ENCODE data around the gene NPFFR1. TPM values are rescaled to one million over a fixed set of nuclear protein-coding genes. Genes with fewer than 3 reads are reported as not detected.

The NPFFR1 gene
- total RNA-seq, 1 experiment from 2014 or later: 0.05 TPM

DNA sequence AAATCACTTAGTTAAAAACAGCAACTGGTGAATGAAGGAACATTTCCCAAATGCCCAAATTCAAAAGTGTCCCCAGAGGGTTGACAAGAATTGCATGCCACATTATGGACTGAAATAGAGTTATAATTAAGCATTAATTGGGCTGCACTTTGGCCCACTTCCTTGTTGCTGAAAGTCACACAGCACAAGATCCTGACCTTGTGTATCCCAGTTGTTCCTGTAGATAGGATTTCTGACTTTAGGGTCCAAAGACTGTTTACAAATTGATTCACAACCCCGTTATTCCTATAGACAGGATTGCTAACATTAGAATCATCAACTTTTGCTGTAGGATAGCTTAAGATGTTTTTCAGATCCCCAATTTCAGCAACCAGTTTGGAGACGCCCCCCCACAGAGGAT, 31.5 kb upstream of the NPFFR1 start:
- no peaks in the 10 kb centered on the region for H3K4me1 ChIP-seq (ENCODE audit: control insufficient read depth, insufficient read depth, low read length)
- no peaks in the 10 kb centered on the region for H3K9me3 ChIP-seq (ENCODE audit: control insufficient read depth, insufficient read depth, low read depth, low read length)
- intact Hi-C loops (cut with micrococcal nuclease; ENCODE audit: unreplicated experiment) (no loop called here), in situ Hi-C loops (cut with HindIII; ENCODE audit: low pct_unique_long_range_greater_than_20kb, low sequenced_read_pairs) (no loop called here)
- no peak overlapping the region for H3K27ac ChIP-seq (ENCODE audit: low read length)
- H3K4me3 ChIP-seq (ENCODE audit: low read depth in 2 of 2, low read length in 2 of 2): no peak overlapping the region
- no peaks in the 10 kb centered on the region for H3K36me3 ChIP-seq (ENCODE audit: control insufficient read depth, insufficient read depth, low read length)
- no peak for TF ChIP-seq SIN3A (IDR thresholded peaks at IDR 0.05; ENCODE audit: borderline replicate concordance, insufficient read depth, low read depth, low read length)
- TF ChIP-seq, protein P1, sequence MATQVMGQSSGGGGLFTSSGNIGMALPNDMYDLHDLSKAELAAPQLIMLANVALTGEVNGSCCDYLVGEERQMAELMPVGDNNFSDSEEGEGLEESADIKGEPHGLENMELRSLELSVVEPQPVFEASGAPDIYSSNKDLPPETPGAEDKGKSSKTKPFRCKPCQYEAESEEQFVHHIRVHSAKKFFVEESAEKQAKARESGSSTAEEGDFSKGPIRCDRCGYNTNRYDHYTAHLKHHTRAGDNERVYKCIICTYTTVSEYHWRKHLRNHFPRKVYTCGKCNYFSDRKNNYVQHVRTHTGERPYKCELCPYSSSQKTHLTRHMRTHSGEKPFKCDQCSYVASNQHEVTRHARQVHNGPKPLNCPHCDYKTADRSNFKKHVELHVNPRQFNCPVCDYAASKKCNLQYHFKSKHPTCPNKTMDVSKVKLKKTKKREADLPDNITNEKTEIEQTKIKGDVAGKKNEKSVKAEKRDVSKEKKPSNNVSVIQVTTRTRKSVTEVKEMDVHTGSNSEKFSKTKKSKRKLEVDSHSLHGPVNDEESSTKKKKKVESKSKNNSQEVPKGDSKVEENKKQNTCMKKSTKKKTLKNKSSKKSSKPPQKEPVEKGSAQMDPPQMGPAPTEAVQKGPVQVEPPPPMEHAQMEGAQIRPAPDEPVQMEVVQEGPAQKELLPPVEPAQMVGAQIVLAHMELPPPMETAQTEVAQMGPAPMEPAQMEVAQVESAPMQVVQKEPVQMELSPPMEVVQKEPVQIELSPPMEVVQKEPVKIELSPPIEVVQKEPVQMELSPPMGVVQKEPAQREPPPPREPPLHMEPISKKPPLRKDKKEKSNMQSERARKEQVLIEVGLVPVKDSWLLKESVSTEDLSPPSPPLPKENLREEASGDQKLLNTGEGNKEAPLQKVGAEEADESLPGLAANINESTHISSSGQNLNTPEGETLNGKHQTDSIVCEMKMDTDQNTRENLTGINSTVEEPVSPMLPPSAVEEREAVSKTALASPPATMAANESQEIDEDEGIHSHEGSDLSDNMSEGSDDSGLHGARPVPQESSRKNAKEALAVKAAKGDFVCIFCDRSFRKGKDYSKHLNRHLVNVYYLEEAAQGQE (IDR thresholded peaks at IDR 0.05; ENCODE audit: insufficient read depth in 1 of 2, low read depth in 2 of 2, low read length in 1 of 2): no peak
- TF ChIP-seq POLR2AphosphoS5 (IDR thresholded peaks at IDR 0.05; ENCODE audit: low read depth, low read length): no peak
- TF ChIP-seq, protein P2, sequence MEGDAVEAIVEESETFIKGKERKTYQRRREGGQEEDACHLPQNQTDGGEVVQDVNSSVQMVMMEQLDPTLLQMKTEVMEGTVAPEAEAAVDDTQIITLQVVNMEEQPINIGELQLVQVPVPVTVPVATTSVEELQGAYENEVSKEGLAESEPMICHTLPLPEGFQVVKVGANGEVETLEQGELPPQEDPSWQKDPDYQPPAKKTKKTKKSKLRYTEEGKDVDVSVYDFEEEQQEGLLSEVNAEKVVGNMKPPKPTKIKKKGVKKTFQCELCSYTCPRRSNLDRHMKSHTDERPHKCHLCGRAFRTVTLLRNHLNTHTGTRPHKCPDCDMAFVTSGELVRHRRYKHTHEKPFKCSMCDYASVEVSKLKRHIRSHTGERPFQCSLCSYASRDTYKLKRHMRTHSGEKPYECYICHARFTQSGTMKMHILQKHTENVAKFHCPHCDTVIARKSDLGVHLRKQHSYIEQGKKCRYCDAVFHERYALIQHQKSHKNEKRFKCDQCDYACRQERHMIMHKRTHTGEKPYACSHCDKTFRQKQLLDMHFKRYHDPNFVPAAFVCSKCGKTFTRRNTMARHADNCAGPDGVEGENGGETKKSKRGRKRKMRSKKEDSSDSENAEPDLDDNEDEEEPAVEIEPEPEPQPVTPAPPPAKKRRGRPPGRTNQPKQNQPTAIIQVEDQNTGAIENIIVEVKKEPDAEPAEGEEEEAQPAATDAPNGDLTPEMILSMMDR (IDR thresholded peaks at IDR 0.05): no peak
- TF ChIP-seq TCF7L2 (IDR thresholded peaks at IDR 0.05; ENCODE audit: low read depth, low read length): no peak
- POLR2A ChIA-PET: no interaction called here
- ATAC-seq: no peak
- DNase-seq (ENCODE audit: low read depth, low spot score): no peak
- CTCF ChIA-PET: no interaction called here
- H3K27me3 ChIP-seq (ENCODE audit: control insufficient read depth, insufficient read depth, low read length): no peaks in the 10 kb centered on the region
- no TSS peak for BruUV-seq (replicated peaks)

DNA sequence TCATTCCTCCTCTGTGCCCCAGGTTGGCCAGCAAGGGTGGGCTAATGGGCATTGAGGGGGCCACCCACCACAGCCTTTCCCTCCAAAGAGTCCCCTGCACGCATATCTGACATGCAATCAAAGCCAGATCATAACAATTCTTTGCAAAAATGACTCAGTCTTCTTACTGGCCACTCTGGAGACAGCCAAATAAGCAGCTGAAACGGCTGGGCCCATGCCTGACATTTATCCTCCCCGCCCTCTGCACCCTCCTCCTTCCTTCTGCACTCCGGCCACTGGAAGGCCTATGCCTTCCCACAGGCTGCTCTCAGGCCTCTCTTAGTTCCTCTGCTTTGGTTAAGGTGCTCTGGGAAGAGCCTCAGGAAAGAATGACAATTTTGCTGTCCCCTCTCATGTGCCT, 29.2 kb upstream of the NPFFR1 start:
- DNase-seq (ENCODE audit: low read depth, low spot score) (no peak), ATAC-seq (no peak)
- no peaks in the 10 kb centered on the region for H3K9me3 ChIP-seq (ENCODE audit: control insufficient read depth, insufficient read depth, low read depth, low read length)
- no peaks in the 10 kb centered on the region for H3K4me1 ChIP-seq (ENCODE audit: control insufficient read depth, insufficient read depth, low read length)
- in situ Hi-C loops (cut with HindIII; ENCODE audit: low pct_unique_long_range_greater_than_20kb, low sequenced_read_pairs): no loop called here
- no peak overlapping the region for H3K27ac ChIP-seq (ENCODE audit: low read length)
- intact Hi-C loops (cut with micrococcal nuclease; ENCODE audit: unreplicated experiment): no loop called here
- H3K36me3 ChIP-seq (ENCODE audit: control insufficient read depth, insufficient read depth, low read length): no peaks in the 10 kb centered on the region
- ChIA-PET CTCF (no interaction called here), POLR2A (no interaction called here)
- no peak overlapping the region for H3K4me3 ChIP-seq (ENCODE audit: low read depth in 2 of 2, low read length in 2 of 2)
- no peaks in the 10 kb centered on the region for H3K27me3 ChIP-seq (ENCODE audit: control insufficient read depth, insufficient read depth, low read length)
- TF ChIP-seq, protein P1 (IDR thresholded peaks at IDR 0.05; ENCODE audit: insufficient read depth in 1 of 2, low read depth in 2 of 2, low read length in 1 of 2): no peak
- TF ChIP-seq, protein P2 (IDR thresholded peaks at IDR 0.05): no peak
- TF ChIP-seq TCF7L2 (IDR thresholded peaks at IDR 0.05; ENCODE audit: low read depth, low read length) (no peak), SIN3A (IDR thresholded peaks at IDR 0.05; ENCODE audit: borderline replicate concordance, insufficient read depth, low read depth, low read length) (no peak), POLR2AphosphoS5 (IDR thresholded peaks at IDR 0.05; ENCODE audit: low read depth, low read length) (no peak)
- no TSS peak for BruUV-seq (replicated peaks)

All from Panc1 (cell line).